NB4 (cell line): Measurements from ENCODE around the gene DAB1.

Experiments used
- POLR2A ChIP-seq: IDR thresholded peaks from 2 replicates; pipeline ENCODE4 v1.6.1; 2011; ENCODE audit warnings: mild to moderate bottlenecking; ENCODE audit not compliant: insufficient read length; ENCODE audit errors: extremely low read depth
- TF ChIP-seq, protein P1 (sequence below): IDR thresholded peaks from one replicate; pipeline ENCODE4 v1.5.1; 2012; ENCODE audit warnings: low read depth, low read length

DNA sequence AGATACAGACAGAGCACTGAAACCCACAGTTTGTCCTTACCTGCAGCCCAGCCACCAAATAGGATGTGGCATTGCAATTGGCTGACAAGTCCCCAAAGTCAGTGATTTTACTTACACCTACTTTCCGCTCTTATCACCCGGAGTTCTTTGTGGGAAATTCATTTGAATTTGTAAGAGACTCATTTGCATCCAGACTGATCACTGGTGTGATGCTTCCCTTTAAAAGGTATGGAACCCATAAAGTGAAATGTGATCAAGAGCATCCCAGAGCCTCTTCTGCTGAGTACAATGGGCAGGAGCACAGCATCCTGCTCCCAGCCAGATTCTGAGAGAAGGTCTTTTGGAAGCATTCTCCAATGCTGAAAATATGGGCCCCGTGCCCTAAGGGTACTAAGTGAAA, 161.4 kb downstream of the DAB1 start:
- no peak for TF ChIP-seq POLR2A
- TF ChIP-seq, protein P1, sequence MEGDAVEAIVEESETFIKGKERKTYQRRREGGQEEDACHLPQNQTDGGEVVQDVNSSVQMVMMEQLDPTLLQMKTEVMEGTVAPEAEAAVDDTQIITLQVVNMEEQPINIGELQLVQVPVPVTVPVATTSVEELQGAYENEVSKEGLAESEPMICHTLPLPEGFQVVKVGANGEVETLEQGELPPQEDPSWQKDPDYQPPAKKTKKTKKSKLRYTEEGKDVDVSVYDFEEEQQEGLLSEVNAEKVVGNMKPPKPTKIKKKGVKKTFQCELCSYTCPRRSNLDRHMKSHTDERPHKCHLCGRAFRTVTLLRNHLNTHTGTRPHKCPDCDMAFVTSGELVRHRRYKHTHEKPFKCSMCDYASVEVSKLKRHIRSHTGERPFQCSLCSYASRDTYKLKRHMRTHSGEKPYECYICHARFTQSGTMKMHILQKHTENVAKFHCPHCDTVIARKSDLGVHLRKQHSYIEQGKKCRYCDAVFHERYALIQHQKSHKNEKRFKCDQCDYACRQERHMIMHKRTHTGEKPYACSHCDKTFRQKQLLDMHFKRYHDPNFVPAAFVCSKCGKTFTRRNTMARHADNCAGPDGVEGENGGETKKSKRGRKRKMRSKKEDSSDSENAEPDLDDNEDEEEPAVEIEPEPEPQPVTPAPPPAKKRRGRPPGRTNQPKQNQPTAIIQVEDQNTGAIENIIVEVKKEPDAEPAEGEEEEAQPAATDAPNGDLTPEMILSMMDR = no peak
